ENCODE measurements around the gene GEMIN7. TPM values are rescaled to one million over a fixed set of nuclear protein-coding genes. Genes with fewer than 3 reads are reported as not detected.
"Not testable (repeated sequence)": the region's sequence is repeated elsewhere in the genome, so short reads cannot be mapped to it uniquely, and the experiment has no call there.

GEMIN7 gene
- total RNA-seq, 2 donors from 2014 or later, result 11.2 to 16.0 TPM

- no peak for TF ChIP-seq CTCF (IDR thresholded peaks at IDR 0.05)
- DNase-seq (ENCODE audit: low spot score) (no peak), ATAC-seq (ENCODE audit: insufficient number of reproducible peaks, low FRiP score, low read depth) (no peak)
- no peaks in the 10 kb centered on the region for H3K36me3 ChIP-seq
- H3K27me3 ChIP-seq (replicated peaks; ENCODE audit: insufficient read depth), result no peaks in the 10 kb centered on the region
- no peaks in the 10 kb centered on the region for H3K9me3 ChIP-seq
- H3K4me1 ChIP-seq (ENCODE audit: control insufficient read depth in 1 of 2, low read depth in 2 of 2), result peaks cover 4 to 14% of the 10 kb centered on the region in 2 donors
- H3K27ac ChIP-seq, result no peak overlapping the region
- no peak overlapping the region for H3K4me3 ChIP-seq
Measured at GRCh38 chr19:45102481-45102880, 23.4 kb downstream of the GEMIN7 start.

DNA sequence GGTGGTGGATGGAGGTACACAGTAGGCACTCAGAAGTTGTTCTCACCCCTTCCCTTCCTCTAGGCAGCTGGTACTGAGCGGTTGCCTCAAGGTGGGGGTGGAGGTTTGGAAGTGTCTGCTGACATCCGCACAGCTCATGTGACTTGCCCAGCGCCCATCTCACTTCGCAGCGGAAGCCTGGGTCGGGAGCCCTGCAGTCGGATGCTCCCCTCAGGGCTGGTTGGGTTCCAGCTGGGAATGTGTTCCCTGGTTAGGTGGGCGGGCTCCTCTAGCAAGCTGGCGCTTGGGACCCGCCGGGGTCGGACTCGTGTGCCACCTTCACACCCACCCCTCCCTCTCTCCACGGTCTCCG is 24.1 kb downstream of the GEMIN7 start:
- H3K4me1 ChIP-seq (ENCODE audit: control insufficient read depth in 1 of 2, low read depth in 2 of 2), result peaks cover 4 to 9% of the 10 kb centered on the region in 2 donors
- H3K9me3 ChIP-seq, result no peaks in the 10 kb centered on the region
- no peak overlapping the region for H3K27ac ChIP-seq
- no peak for DNase-seq (ENCODE audit: low spot score)
- H3K27me3 ChIP-seq (replicated peaks; ENCODE audit: insufficient read depth), result no peaks in the 10 kb centered on the region
- H3K4me3 ChIP-seq, result no peak overlapping the region
- TF ChIP-seq CTCF (IDR thresholded peaks at IDR 0.05), result no peak
- ATAC-seq (ENCODE audit: insufficient number of reproducible peaks, low FRiP score, low read depth), result no peak
- no peaks in the 10 kb centered on the region for H3K36me3 ChIP-seq

DNA sequence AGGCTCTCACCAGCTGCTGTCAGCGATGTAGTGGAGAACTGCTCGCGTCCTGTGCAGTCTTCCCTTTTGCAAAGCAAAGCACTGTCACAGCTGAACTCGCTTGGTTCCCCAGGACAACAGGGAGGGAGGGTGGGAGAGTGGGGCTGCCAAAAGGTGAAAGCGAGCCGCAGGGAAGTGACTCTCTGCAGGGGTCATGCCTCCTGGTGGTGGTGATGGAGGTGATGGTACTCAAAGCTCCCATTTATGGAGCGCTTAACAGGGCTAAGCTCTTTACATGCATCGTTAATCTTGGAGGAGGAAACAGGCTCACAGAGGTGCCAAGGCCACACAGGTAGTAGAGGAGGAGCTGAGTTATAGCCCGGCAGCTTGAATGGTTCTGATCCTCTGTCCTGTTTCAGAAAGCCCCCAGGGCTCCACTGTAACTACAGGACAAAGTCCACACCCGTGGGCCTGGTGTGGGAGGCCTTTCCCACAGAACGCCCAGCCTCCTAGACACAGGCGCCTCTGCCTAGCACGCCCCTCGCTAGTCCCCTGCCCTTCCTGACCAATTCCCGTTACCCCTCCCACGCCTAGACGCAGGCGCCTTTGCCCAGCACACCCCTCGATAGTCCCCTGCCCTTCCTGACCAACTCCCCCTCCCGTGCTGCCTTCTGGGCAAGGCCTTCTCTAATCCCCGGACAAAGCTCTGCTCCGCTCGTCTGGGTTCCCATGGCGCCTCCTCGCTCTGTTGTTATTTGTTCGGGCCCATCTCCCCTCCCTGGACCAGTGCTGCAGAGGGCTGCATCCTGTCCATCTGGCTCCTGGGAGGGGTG is 24.7 kb downstream of the GEMIN7 start:
- Histone ChIP-seq H3K27ac (no peak overlapping the region), H3K36me3 (no peaks in the 10 kb centered on the region), H3K27me3 (replicated peaks; ENCODE audit: insufficient read depth) (no peaks in the 10 kb centered on the region), H3K4me1 (ENCODE audit: control insufficient read depth in 1 of 2, low read depth in 2 of 2) (peaks cover under 1 to 3% of the 10 kb centered on the region in 2 donors), H3K4me3 (no peak overlapping the region), H3K9me3 (no peaks in the 10 kb centered on the region)
- DNase-seq (ENCODE audit: low spot score) (no peak), ATAC-seq (ENCODE audit: insufficient number of reproducible peaks, low FRiP score, low read depth) (no peak)
- TF ChIP-seq CTCF (IDR thresholded peaks at IDR 0.05), result no peak

DNA sequence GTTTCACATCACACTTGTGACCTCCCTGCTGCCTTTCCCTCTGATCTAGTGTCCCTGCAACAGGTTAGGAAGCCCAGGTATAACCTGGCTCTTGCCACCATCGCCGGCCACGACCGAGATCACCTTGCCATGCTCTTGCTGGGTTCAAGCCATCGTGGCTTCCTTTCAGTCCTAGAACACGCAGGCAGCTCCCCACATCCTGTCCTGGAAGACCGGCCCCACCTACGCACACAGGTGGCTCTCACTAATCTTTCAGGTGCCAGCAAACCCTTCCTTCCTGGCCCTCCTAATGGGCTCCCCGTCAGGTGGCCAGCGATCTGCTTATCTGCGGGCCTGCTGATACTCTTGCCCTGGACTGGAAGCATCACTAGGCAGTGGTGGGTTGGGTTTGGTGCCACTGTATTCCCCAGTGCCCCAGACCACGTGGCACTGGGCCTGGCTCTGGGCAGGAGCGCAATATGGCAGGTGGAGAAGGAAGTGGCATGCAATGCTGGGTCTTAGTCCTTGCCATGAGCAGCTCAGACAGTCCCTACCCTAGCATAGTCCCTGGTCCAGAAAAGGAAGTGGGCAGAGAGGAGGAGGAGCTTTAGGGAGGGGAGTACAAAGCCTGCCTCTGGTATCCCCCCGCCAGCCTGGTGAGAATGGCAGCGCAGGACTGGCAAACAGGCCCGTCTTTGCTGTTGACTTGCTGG is 25.7 kb downstream of the GEMIN7 start:
- Histone ChIP-seq H3K9me3 (no peaks in the 10 kb centered on the region), H3K27ac (no peak overlapping the region), H3K4me1 (ENCODE audit: control insufficient read depth in 1 of 2, low read depth in 2 of 2) (no peaks in the 10 kb centered on the region), H3K27me3 (replicated peaks; ENCODE audit: insufficient read depth) (no peaks in the 10 kb centered on the region), H3K4me3 (no peak overlapping the region), H3K36me3 (no peaks in the 10 kb centered on the region)
- no peak for DNase-seq (ENCODE audit: low spot score)
- no peak for ATAC-seq (ENCODE audit: insufficient number of reproducible peaks, low FRiP score, low read depth)
- TF ChIP-seq CTCF (IDR thresholded peaks at IDR 0.05), result no peak

DNA sequence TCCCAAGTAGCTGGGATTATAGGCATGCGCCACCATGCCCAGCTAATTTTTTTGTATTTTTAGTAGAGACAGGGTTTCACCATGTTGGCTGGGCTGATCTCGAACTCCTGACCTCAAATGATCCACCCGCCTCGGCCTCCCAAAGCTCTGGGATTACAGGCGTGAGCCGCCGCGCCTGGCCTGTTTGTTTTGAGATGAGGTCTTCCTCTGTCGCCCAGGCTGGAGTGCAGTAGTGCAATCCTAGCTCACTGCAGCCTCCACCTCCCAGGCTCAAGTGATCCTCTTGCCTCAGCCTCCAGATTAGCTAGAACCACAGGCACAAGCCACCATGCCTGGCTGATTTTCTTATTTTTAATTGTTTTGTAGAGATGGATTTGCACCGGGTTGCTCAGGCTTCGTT is 27.3 kb downstream of the GEMIN7 start:
- not testable (repeated sequence) for H3K4me3 ChIP-seq; DNase-seq (ENCODE audit: low spot score); H3K9me3 ChIP-seq; H3K27ac ChIP-seq; H3K27me3 ChIP-seq (replicated peaks; ENCODE audit: insufficient read depth); H3K36me3 ChIP-seq; H3K4me1 ChIP-seq (ENCODE audit: control insufficient read depth in 1 of 2, low read depth in 2 of 2); ATAC-seq (ENCODE audit: insufficient number of reproducible peaks, low FRiP score, low read depth)

Data from thoracic aorta (tissue), 2 donors.